GM18498 (cell line): ENCODE data around the gene ABCC9.
"Not testable (repeated sequence)": the region's sequence is repeated elsewhere in the genome, so short reads cannot be mapped to it uniquely, and the experiment has no call there.

Source experiments
- ATAC-seq: cut with Tn5 transposase; IDR thresholded peaks from one replicate; pipeline ENCODE4 v1.9.1; 2021; ENCODE audit warnings: mild to moderate bottlenecking, moderate library complexity; ENCODE audit not compliant: unreplicated experiment

Gene ABCC9

DNA sequence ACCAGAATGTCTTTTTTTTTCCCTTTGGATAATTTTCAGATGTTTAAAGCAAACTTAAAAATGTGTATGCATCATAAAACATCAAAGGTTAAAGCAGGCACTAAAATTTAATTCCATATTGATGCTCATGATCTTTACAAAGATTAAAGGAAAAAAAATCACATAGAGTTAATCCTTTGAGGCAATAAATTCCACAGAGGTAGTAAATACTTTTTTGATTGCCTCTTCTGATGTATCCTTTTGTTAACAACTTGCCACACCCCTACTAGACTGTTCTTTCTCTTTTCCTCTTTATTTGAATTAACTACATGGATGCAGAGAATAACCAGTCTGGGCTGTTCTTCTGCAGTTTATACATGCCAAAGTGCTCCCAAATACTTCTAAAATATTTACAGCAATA lies 121.5 kb downstream of the ABCC9 start:
- ATAC-seq, result no peak

DNA sequence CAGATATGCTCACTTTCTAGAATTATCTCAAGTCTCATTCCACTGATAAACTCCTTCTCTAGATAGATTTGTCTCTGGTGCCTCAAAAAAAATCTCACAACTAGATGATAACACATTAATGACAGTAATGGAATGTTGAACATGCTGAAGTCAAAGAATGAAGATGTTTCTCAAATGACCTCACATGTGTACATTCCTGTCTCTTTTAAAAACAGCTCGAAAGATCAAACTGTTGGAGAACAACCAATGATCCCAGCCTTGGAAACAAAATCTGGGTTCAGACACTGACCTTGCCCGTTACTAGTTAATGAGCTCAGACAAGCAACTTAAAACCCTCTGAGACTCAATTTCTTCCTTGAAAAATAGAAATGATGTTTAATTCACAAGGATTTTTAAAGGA lies 122.0 kb downstream of the ABCC9 start:
- no peak for ATAC-seq

DNA sequence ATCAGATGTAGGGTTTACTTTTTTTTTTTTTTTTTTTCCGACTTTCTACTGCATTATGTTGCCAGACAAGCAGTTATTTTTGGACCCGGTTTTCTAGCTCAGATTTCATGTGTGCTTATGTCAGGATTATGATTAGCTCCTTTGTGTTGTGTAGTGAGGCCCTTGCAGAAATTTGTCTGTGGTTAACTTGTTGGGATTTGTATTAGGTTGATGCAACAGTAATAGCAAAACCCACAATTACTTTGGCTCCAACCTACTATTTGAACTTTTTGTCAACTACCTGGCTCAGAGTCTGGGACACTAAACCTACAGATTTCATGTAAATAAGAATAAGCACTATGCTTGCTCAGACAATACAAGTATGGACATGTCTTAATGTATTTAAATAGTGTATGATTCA lies 122.6 kb downstream of the ABCC9 start:
- no peak for ATAC-seq

GRCh38 chr12:21815306-21816062 lies 125.7 kb downstream of the ABCC9 start:
- no peak for ATAC-seq

DNA sequence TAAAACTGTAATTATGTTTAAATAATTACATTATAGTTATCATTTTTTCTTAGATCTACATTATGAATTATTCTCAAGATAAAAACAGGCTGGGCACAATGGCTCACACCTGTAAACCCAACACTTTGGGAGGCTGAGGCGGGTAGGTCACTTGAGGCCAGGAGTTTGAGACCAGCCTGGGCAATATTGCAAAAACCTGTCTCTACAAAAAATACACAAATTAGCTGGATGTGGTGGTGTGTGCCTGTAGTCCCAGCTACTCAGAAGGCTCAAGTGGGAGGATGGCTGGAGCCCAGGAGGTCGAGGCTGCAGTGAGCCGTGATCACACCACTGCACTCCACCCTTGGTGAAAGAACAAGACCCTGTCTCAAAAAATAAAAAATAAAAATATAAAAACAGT lies 126.4 kb downstream of the ABCC9 start:
- ATAC-seq, result no peak

- ATAC-seq, result no peak
Observed at GRCh38 chr12:21814327-21814726, 126.9 kb downstream of the ABCC9 start.

- no peak for ATAC-seq
Observed at GRCh38 chr12:21813751-21814150, 127.5 kb downstream of the ABCC9 start.

- no peak for ATAC-seq
Observed at GRCh38 chr12:21813125-21813524, 128.1 kb downstream of the ABCC9 start.

GRCh38 chr12:21812340-21812739 lies 128.9 kb downstream of the ABCC9 start:
- not testable (repeated sequence) for ATAC-seq

GRCh38 chr12:21809100-21809499 lies 132.1 kb downstream of the ABCC9 start:
- no peak for ATAC-seq

DNA sequence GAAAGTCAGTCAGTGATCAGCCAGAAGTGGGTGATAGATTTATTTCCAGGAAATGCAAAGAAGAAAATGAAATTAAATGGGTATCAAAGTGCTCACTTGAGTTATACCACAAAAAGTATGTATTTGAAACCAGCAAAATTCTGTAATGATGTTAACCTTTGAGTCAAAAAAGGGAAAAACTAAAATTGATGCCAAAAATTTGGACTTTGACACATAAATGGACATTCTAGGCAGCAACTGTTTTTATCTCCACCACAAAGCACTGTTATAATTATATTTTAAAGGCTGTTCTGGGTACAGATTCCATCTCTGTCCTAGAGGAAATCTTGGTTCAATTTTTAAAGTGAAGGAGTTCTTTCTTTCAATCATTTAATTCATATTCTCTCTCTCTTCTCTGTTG lies 135.0 kb downstream of the ABCC9 start:
- ATAC-seq, result no peak

DNA sequence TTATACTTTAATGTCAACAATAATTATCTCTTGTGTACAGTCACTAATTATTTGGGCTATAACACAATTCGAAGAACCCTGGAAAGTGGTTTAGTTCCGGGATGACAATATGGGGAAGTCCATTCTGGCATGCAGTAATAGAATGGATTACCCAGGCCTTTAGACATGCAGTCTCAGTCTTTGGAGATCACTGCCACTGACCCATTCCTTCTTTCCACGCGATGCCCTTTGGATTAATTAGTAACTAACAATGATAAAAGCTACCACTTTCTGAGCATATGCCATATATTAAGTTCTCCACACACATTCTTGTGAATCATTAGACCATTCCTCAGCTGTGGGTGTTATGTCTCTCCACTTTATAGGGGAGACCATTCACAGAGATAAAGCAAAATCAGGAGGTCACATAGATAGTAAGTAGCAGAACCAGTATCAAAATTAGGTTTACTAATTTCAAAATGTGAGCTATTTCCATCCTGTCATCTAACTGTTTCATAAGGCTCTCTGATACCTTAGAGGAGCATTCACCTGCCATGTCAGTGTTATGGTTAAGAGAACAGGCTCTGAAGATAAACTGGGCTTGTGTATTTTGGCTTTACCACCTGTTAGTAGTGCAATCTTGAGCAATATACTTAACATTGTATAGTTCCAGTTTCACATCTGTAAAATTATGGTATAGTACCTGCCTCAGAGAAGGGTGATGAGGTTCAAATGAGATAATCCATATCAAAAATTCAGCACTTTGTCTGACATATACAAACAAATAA lies 139.5 kb downstream of the ABCC9 start:
- no peak for ATAC-seq

DNA sequence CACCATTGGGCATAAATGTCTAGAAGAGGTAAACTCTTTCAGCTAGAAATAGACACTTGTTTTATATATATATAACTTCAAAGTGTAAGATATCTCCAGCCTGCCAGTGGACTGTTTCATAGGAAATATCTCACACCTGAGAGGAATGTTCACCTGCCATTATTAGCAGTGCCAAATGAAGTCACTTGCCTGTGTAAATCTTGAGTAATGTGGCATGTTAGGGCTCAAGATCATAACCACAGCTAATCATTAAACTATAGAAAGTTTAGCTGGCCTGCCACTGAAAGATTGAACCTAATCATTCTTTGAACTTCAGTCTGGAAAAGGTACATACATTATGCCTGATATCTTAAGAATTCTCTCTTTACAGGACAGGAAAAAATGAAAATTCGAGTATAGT lies 141.2 kb downstream of the ABCC9 start:
- no peak for ATAC-seq

DNA sequence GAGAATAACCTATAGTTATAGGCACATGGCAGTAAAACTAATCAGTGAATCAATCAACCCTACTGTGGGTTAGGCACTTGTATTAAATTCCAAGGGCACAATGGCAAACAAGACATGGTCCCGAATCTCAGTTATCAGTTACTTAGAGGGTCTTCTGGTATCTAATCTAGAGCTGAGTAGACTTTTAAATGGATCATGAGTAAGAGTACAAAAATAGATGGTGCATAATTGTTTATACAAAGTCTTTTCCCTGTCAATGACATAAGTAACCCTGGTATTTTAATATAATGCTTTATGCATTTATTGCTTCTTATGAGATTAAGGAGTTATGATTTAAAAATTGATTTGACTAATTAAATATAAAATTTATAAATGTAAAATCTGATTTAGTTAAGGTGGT lies 143.7 kb downstream of the ABCC9 start:
- ATAC-seq, result no peak

- ATAC-seq, result no peak
Observed at GRCh38 chr12:21795648-21796328, 145.4 kb downstream of the ABCC9 start.

DNA sequence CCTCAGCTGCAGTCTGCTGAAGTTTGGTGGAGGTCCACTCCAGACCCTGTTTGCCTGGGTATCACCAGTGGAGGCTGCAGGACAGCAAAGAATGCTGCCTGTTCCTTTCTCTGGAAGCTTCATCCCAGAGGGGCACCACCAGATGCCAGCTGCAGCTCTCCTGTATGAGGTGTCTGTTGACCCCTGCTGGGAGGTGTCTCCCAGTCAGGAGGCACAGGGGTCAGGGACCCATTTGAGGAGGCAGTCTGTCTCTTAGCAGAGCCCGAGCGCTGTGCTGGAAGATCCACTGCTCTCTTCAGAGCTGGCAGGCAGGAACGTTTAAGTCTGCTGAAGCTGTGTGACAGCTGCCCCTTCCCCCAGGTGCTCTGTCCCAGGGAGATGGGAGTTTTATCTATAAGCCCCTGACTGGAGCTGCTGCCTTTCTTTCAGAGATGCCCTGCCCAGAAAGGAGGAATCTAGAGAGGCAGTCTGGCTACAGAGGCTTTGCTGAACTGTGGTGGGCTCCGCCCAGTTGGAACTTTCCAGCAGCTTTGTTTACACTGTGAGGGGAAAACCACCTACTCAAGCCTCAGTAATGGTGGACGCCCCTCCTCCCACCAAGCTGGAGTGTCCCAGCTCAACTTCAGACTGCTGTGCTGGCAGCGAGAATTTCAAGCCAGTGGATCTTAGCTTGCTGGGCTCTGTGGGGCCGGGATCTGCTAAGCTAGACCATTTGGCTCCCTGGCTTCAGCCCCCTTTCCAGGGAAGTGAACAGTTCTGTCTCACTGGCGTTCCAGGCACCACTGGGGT lies 146.2 kb downstream of the ABCC9 start:
- ATAC-seq, result not testable (repeated sequence)

DNA sequence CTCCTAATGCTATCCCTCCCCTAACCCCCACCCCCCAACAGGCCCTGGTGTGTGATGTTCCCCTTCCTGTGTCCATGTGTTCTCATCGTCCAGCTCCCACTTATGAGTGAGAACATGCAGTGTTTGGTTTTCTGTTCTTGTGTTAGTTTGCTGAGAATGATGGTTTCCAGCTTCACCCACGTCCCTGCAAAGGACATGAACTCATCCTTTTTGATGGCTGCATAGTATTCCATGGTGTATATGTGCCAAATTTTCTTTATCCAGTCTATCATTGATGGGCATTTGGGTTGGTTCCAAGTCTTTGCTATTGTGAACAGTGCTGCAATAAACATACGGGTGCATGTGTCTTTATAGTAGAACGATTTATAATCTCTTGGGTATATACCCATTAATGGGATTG lies 151.5 kb downstream of the ABCC9 start:
- not testable (repeated sequence) for ATAC-seq

DNA sequence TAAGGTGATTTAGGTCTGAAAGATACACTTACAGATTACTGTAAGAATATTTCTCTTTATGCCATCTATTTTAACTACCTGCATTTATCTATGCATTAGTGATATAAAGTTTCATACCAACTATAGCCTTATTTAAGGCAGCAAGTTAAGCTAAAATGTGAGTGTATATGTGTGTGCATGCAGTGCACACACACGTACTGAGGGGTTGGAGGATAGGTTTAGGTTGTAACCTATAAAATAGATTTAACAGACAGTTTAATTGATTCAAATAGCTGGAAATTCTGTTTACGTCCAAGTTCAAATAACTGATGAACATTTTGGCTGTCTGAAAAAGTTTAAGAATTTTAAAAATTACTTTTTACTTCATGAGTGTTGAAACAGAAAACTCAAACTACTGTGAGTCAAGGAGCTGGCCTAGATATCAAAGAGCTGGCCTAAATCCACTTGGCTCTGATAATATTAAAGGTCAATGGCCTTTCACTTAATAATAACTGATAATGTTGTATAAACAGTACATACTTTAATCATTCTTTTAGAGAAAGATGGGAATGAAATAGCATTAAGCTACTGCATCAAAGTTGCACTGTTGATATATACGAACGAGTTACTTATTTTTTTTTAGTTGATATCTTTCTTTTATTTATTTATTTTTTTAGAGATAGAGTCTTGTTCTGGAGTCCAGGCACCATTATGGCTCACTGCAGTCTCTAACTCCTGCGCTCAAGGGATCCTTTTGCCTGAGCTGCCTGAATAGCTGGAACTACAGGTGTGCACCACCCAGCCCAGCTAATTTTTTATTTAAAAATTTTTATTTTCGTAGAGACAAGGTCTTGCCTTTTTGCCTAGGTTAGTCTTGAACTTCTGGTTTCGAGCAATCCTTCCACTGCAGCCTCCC lies 152.9 kb downstream of the ABCC9 start:
- no peak for ATAC-seq

- ATAC-seq, result no peak
Observed at GRCh38 chr12:21786041-21786531, 155.1 kb downstream of the ABCC9 start.

DNA sequence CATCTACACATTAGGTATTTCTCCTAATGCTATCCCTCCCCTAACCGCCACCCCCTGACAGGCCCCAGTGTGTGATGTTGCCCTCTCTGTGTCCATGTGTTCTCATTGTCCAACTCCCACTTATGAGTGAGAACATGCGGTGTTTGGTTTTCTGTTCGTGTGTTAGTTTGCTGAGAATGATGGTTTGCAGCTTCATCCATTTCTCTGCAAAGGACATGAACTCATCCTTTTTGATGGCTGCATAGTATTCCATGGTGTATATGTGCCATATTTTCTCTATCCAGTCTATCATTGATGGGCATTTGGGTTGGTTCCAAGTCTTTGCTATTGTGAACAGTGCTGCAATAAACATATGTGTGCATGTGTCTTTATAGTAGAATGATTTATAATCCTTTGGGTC lies 158.5 kb downstream of the ABCC9 start:
- not testable (repeated sequence) for ATAC-seq
